ENCODE data around the gene ITPR2. TPM values are rescaled to one million over a fixed set of nuclear protein-coding genes. Genes with fewer than 3 reads are reported as not detected.

The ITPR2 gene
- total and polyA plus RNA-seq, 2 of the 8 experiments (the other 6 are each of a cell fraction or from before 2014, with no cell fraction given), result 4.1 to 48.3 TPM

DNA sequence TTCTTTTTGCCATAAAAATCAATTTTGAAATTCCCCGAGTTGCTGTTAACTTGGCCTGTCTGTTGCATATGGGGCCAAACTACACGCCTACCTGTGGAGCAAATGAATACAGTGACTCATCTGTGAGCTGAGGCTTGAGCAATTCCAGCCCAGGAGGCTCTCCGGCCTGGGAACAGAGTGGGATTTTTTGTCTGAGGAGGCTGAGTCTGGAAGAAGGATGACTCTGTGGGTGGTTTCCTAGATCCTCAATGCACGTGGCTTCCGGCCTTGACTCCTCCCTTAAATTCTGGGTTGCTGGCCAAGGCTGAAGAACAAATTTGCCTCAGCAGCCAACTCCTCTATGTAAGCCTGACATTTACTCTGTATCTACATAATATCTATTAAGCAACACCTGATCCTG, 513.5 kb downstream of the ITPR2 start:
- Histone ChIP-seq H3K56ac (replicated peaks; ENCODE audit: insufficient read length, low read depth, low read length) (no peak overlapping the region), H3K14ac (ENCODE audit: insufficient read length) (no peak overlapping the region), H3K4me2 (ENCODE audit: insufficient read depth in 1 of 2, low read depth in 2 of 2, low read length in 2 of 2) (no peak overlapping the region), H3K23me2 (ENCODE audit: low read depth, low read length) (no peaks in the 10 kb centered on the region), H3K4me3 (ENCODE audit: extremely low read depth in 1 of 4, insufficient read depth in 2 of 4, low read depth in 3 of 4, low read length in 4 of 4) (no peak overlapping the region), H4K91ac (replicated peaks; ENCODE audit: insufficient read length, low read length) (no peak overlapping the region), H3K23ac (ENCODE audit: insufficient read length) (no peak overlapping the region), H2AFZ (ENCODE audit: low read length) (no peak overlapping the region), H3K4me1 (replicated peaks in 1 of 4; ENCODE audit: control insufficient read depth in 3 of 4, insufficient read depth in 4 of 4, low read length in 3 of 4) (no peaks in the 10 kb centered on the region; a peak in 1 of 7 replicates), H3K9me3 (ENCODE audit: insufficient read depth in 2 of 2, low read depth in 1 of 2, low read length in 1 of 2) (no peaks in the 10 kb centered on the region), H4K8ac (ENCODE audit: extremely low read depth, insufficient read depth, low read length) (no peak overlapping the region), H2BK12ac (ENCODE audit: low read depth, low read length) (no peak overlapping the region), H2BK5ac (ENCODE audit: low read depth, low read length) (no peak overlapping the region), H3K4ac (replicated peaks; ENCODE audit: insufficient read length, low read depth, low read length) (no peak overlapping the region), H4K5ac (ENCODE audit: insufficient read length, low read depth, low read length) (no peak overlapping the region), H4K20me1 (replicated peaks in 1 of 2; ENCODE audit: control insufficient read depth in 1 of 2, insufficient read depth in 2 of 2, low read length in 2 of 2) (no peaks in the 10 kb centered on the region), H3K9ac (replicated peaks in 1 of 4; ENCODE audit: extremely low read depth in 1 of 4, low read depth in 3 of 4, low read length in 3 of 4) (no peak overlapping the region), H2BK15ac (ENCODE audit: low read length) (no peak overlapping the region), H2BK20ac (ENCODE audit: low read length) (no peak overlapping the region), H3K27ac (ENCODE audit: low read depth, low read length) (no peak overlapping the region), H3K27me3 (replicated peaks in 1 of 4; ENCODE audit: control insufficient read depth in 3 of 4, extremely low read depth in 1 of 4, insufficient read depth in 3 of 4, low read length in 3 of 4) (no peaks in the 10 kb centered on the region), H3K36me3 (ENCODE audit: control insufficient read depth in 2 of 4, insufficient read depth in 4 of 4, low read length in 3 of 4) (no peaks in the 10 kb centered on the region), H2AK5ac (ENCODE audit: low read depth, low read length) (no peak overlapping the region), H3K79me1 (ENCODE audit: low read depth, low read length) (no peaks in the 10 kb centered on the region), H3K79me2 (ENCODE audit: control insufficient read depth in 1 of 2, insufficient read depth in 2 of 2, low read length in 2 of 2) (no peaks in the 10 kb centered on the region), H2BK120ac (replicated peaks; ENCODE audit: low read depth, low read length) (no peak overlapping the region), H3K18ac (ENCODE audit: extremely low read depth, low read length) (no peak overlapping the region)
- DNase-seq (ENCODE audit: low read depth in 1 of 2, low spot score in 2 of 2) (peak in 1 of 2 experiments; percentile 3), FAIRE-seq (no peak)
- CTCF ChIA-PET (ENCODE audit: partially characterized antibody), result no interaction called here
- TF ChIP-seq HDAC2 (IDR thresholded peaks at IDR 0.05; ENCODE audit: borderline replicate concordance in 1 of 2, low read depth in 2 of 2, low read length in 2 of 2), result no peak
- no peak for TF ChIP-seq TCF12 (IDR thresholded peaks at IDR 0.05; ENCODE audit: low read depth, low read length)
- TF ChIP-seq SIRT6 (IDR thresholded peaks at IDR 0.05; ENCODE audit: low read length), result no peak
- no peak for TF ChIP-seq CHD1 (IDR thresholded peaks at IDR 0.05; ENCODE audit: low read depth, low read length)
- TF ChIP-seq BACH1 (IDR thresholded peaks at IDR 0.05; ENCODE audit: low read length), result no peak
- TF ChIP-seq CTBP2 (IDR thresholded peaks at IDR 0.05; ENCODE audit: borderline replicate concordance, insufficient read depth, insufficient read length, low read length), result no peak
- TF ChIP-seq RFX5 (IDR thresholded peaks at IDR 0.05; ENCODE audit: borderline replicate concordance, low read depth, low read length), result no peak
- POLR2A ChIA-PET (ENCODE audit: partially characterized antibody), result no interaction called here
- WGBS, 2 experiments (ENCODE audit: extremely low coverage in 1 of 2, insufficient coverage in 1 of 2, insufficient read length in 1 of 2, insufficient replicate concordance in 2 of 2, low coverage in 1 of 2, low lambda C conversion rate in 2 of 2, missing lambda C conversion rate in 1 of 2), result 86% methylated on average over 5 of the region's 5 CpGs; no CpG with 5 or more reads in 1 of the 2 experiments
